Activated naive CD8-positive, alpha-beta T cell treated with anti-CD3 and anti-CD28 coated beads, Interleukin-2, amount 50 U/mL, for 24 hours (primary cell): ENCODE results near the gene SPEM3.
"Not testable (repeated sequence)": the region's sequence is repeated elsewhere in the genome, so short reads cannot be mapped to it uniquely, and the experiment has no call there.

Experiments
- ATAC-seq: fragments of 150-1000 bp; cut with Tn5 transposase; one replicate; pipeline ENCODE4 v1.10.0; 2021
- DNase-seq: peaks from one replicate; pipeline ENCODE4 v3.0.0; 2021
- H3K27ac Mint-ChIP-seq: one replicate; pipeline ENCODE4 v1.8.0; 2021; ENCODE audit warnings: mild to moderate bottlenecking, mixed read lengths
- H3K27me3 Mint-ChIP-seq: one replicate; pipeline ENCODE4 v1.8.0; 2021; ENCODE audit warnings: mixed read lengths
- H3K36me3 Mint-ChIP-seq: one replicate; pipeline ENCODE4 v1.8.0; 2021; ENCODE audit warnings: low read depth, mixed read lengths
- H3K4me1 Mint-ChIP-seq: one replicate; pipeline ENCODE4 v1.8.0; 2021; ENCODE audit warnings: mixed read lengths
- H3K4me3 Mint-ChIP-seq: one replicate; pipeline ENCODE4 v1.8.0; 2021; ENCODE audit warnings: mild to moderate bottlenecking, moderate library complexity, mixed read lengths
- H3K9me3 Mint-ChIP-seq: one replicate; pipeline ENCODE4 v1.8.0; 2021; ENCODE audit warnings: mixed read lengths

Gene SPEM3

GRCh38 chr17:7476951-7477350, 48.3 kb downstream of the SPEM3 start:
- no peak for ATAC-seq
- no peaks in the 10 kb centered on the region for H3K9me3 Mint-ChIP-seq
- peaks cover 60% of the 10 kb centered on the region for H3K4me1 Mint-ChIP-seq
- peaks cover 3% of the 10 kb centered on the region for H3K36me3 Mint-ChIP-seq
- H3K27ac Mint-ChIP-seq = peak overlapping the region; percentile 91
- no peaks in the 10 kb centered on the region for H3K27me3 Mint-ChIP-seq
- DNase-seq = no peak
- H3K4me3 Mint-ChIP-seq = peak overlapping the region; percentile 89

DNA sequence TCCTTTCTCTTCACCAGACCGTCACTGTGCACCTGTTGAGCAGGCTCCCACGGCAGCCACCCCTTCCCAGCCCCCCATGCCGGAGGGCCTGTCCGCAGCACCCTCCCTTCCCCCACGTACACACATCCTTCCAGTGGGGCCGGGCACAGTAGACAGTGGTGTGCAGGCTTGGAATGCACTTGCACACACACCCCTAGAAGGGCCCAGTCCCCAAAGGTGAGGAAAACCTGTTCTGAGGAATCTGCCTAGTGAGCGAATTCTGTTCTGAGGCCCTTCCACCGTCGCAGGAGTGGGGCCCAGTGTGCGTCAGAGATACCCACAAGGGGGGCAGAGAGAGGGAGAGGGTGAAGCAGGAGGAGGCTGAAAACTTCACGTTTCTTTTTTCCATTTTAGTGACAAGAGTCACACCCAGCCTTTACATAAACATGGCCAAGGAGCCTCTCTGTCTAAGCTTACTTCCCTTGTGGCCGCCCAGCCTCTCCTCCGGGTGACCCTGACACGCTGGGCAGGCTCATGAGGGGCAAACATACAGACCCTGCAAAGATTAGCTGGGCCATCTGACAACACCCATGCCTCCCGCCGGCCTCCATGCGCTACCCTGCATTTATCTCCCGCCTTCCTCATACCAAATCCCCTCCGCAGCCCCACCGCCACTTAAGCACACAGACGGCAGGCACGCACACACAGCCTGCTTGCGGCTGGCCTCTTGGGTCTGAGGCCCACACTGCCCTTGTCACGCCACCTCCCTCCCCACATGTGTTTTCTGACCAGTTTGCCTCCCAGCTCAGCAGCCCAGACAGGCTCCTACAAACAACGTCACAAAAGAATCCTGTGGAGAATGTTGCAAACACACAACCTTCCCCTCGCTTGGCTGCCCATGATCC, 49.0 kb downstream of the SPEM3 start:
- DNase-seq (peak; percentile 53), ATAC-seq (peak; percentile 52)
- H3K9me3 Mint-ChIP-seq = no peaks in the 10 kb centered on the region
- peak overlapping the region; percentile 91 for H3K27ac Mint-ChIP-seq
- H3K4me3 Mint-ChIP-seq = peak overlapping the region; percentile 89
- peaks cover 66% of the 10 kb centered on the region for H3K4me1 Mint-ChIP-seq
- peaks cover 3% of the 10 kb centered on the region for H3K36me3 Mint-ChIP-seq
- no peaks in the 10 kb centered on the region for H3K27me3 Mint-ChIP-seq

GRCh38 chr17:7478276-7479212, 49.9 kb downstream of the SPEM3 start:
- Mint-ChIP-seq H3K9me3 (no peaks in the 10 kb centered on the region), H3K36me3 (peaks cover 3% of the 10 kb centered on the region), H3K27ac (peak overlapping the region; percentile 91), H3K4me1 (peaks cover 72% of the 10 kb centered on the region), H3K4me3 (peak overlapping the region; percentile 89), H3K27me3 (no peaks in the 10 kb centered on the region)
- DNase-seq (peak; percentile 67), ATAC-seq (peak; percentile 55)

DNA sequence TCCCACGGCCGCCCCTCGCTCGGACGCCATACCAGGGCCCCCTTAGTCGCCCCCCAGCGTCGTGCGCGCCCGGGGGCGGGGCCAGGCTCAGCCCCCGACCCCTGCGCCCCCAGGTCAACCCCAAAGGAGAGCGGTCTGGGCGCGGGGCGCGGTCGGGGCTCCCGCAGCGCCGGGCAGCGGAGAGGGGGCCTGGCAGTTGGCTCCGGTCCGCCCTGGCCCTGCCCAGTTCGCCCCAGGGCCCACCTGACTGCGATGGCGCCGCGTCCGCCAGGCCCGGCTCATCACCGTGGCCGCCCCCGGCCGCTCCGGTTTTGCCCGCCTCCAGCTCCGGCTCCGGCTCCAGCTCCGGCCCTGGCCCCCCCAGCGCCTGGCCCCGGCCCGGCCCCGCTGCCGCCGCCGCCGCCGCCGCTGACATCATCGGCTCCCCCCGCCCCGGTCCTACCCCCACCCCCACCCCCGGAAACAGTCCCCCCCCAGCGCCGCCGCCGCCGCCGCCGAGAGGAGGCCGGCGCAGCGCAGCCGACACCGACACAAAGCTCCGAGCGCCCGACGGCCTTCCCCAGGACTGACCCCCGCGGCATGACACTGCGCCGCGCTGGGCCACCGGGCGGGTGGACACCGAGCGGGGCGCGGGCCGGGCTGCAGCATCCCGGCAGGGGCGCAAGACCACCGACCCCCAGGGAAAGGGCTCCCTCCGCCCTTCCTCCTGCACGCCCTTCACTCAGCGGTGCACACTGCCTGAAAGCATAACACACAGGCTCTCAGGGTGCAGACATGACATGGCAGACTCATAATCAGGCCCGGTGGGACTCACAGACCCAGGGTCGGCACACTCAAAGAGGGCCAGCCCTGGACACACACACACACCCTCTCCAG, 50.8 kb downstream of the SPEM3 start, which contains the start of gene ZBTB4:
TSS of gene ZBTB4 (minus strand) at position 419 of the 876 bp plus-strand sequence. CDS start 12,830 bp downstream, outside the sequence.
- Mint-ChIP-seq H3K9me3 (no peaks in the 10 kb centered on the region), H3K27ac (peak within 1 kb of the TSS; percentile 94), H3K36me3 (peaks cover 3% of the 10 kb centered on the region), H3K27me3 (peaks cover 2% of the 10 kb centered on the region), H3K4me3 (peak within 1 kb of the TSS; percentile 89), H3K4me1 (peaks cover 72% of the 10 kb centered on the region)
- DNase-seq (peak; percentile 65), ATAC-seq (peak; percentile 3)

- ATAC-seq = no peak
Measured at GRCh38 chr17:7480089-7480384, 51.4 kb downstream of the SPEM3 start.

GRCh38 chr17:7481275-7481674, 52.6 kb downstream of the SPEM3 start, which contains the start of gene SLC35G6:
TSS of gene SLC35G6 (plus strand) at chr17:7481446. CDS start at chr17:7481517, 71 bp downstream.
- Mint-ChIP-seq H3K36me3 (peaks cover 14% of the 10 kb centered on the region), H3K4me3 (peak within 1 kb of the TSS; percentile 89), H3K4me1 (peaks cover 73% of the 10 kb centered on the region), H3K27ac (peak within 1 kb of the TSS; percentile 100)
- not testable (repeated sequence) for ATAC-seq, DNase-seq, H3K27me3 Mint-ChIP-seq, H3K9me3 Mint-ChIP-seq

More at GRCh38 chr17:7480089-7480384, 51.4 kb downstream of the SPEM3 start:
- no peak for DNase-seq
- peaks cover 74% of the 10 kb centered on the region for H3K4me1 Mint-ChIP-seq
- peak overlapping the region; percentile 94 for H3K27ac Mint-ChIP-seq
- H3K9me3 Mint-ChIP-seq = no peaks in the 10 kb centered on the region
- peaks cover 2% of the 10 kb centered on the region for H3K27me3 Mint-ChIP-seq
- H3K4me3 Mint-ChIP-seq = peak overlapping the region; percentile 89
- H3K36me3 Mint-ChIP-seq = peaks cover 8% of the 10 kb centered on the region

- H3K4me1 Mint-ChIP-seq = peaks cover 73% of the 10 kb centered on the region
- not testable (repeated sequence) for H3K9me3 Mint-ChIP-seq, ATAC-seq, H3K27me3 Mint-ChIP-seq, DNase-seq
- peak overlapping the region; percentile 100 for H3K27ac Mint-ChIP-seq
- peak overlapping the region; percentile 99 for H3K4me3 Mint-ChIP-seq
- peaks cover 21% of the 10 kb centered on the region for H3K36me3 Mint-ChIP-seq
Measured at GRCh38 chr17:7481842-7482741, 53.4 kb downstream of the SPEM3 start.
